Stimulated activated CD4-positive, alpha-beta T cell treated with anti-CD3 and anti-CD28 coated beads, Interleukin-12 subunit alpha, Interleukin-12 subunit beta, amount 100 ng/mL, for 4 hours (primary cell): ENCODE results near the gene FAM229B.
"Not testable (repeated sequence)": the region's sequence is repeated elsewhere in the genome, so short reads cannot be mapped to it uniquely, and the experiment has no call there.

ENCODE experiments used
- DNase-seq: peaks from one replicate; pipeline ENCODE4 v3.0.0-alpha.2; 2020

FAM229B gene, protein sequence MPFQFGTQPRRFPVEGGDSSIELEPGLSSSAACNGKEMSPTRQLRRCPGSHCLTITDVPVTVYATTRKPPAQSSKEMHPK

DNA sequence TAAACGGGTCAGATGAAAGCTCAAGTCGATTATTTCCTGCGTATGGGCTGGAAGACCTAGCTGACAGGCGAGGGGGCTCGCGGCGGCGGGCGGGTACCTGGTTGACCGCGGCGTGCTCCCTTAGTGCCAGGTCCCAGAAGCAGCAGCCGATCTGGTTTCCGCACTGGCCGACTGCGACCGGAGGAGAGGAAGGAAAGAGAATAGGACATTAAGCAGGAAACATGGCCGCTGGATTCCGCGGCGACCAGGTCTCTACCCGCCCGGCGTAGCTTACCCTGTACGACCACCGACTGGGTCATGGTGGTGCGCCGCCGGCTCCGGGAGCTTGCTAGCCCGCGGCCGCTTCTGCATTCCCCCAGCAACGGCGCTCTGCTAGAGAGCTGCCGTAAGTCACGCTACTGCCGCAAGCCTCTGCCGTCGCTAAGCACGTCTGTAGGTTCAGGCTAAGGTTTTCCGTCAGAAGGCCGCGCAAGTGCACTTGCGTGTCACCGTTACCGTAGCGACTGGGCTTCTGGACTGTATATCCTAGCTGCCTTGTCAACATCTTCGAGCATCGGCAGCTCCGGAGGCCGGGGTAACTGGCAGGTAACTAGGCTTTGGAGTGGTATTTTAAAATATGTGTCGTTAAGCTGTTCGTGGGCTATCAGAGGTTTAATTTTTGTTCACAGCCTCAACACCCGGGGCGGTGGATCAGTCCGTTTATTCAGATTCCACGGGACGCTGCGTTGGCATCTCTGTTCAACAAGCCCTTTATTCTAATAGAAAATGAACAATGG is at the start of gene FAM229B, which contains the start of gene TUBE1:
Gene FAM229B (plus strand): TSS at position 456 of the 776 bp plus-strand sequence. CDS start 11,693 bp downstream, outside the sequence.
Gene TUBE1 (minus strand): TSS at position 347 of the 776 bp plus-strand sequence. CDS start 48 bp downstream, at position 299.
- DNase-seq, result peak; percentile 81

DNA sequence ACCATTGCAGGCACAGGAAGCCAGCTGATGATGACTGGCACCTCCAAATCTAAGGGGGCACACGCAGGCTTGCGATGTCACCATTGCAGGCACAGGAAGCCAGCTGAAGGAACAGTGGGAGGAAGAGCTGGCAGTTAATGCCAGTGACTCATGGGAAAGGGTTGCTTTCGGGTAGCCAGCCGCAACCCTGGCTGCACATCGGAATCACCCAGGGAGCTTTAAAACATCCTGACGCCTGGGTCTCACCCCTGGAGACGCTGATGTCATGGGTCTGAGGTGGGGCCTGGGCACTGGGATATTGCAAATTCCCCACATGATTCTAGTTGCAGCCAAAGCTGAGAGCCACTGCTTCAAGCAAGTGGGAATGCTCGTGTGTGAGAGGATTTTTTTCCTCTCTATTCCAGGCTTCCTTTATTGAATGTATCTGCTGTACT is 49.6 kb upstream of the FAM229B start:
- DNase-seq, result no peak

DNA sequence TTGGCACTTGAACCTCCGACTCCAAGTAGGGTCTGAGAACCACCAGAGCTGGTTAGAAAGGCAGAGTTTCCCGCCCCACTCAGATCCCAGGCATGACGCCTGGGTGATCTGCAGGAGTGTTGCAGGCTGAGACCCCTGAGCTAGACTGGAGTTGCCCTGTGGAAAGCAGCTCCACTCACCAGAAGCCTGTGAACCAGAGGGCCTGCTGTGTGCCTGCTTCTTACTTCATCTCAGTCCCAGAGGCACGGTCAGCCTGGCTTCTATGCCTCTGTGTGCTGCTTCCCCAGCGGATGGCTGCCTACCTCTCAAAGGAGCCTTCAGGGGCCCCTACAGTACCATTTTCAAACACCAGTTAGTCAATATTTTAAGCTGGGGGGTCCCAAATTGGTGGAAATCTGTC is 49.1 kb upstream of the FAM229B start:
- DNase-seq, result no peak

DNA sequence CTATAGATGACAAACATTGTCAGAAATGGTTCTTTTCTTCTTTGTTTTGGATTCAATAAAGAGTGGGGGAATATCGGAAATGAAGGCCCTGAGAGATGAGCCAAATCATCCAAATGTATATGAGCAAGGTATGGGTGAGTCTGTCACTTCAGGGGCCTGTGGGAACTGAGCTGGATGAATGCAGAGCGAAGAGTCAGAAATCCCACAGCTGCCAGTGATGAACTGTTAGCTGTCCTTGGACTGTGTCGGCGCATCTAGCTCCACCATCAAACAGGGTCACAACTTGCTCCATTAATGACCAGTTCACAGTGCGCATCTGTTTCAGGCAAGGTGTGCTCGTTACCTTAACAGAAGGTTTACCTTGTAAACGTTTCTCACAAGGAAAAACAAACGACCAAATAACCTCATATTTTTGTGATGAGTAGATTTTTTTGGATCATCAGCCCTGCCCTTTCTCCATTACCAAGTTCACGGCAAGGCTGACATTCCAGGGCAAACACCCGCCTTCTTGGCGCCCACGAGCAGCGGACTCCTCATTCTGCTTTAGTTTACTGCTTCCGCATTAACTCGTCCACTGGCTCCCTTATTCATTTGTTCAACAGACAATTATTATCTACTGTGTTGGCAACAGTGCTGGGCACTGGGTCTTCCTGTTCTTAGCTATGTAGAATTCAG is 48.5 kb upstream of the FAM229B start:
- no peak for DNase-seq

DNA sequence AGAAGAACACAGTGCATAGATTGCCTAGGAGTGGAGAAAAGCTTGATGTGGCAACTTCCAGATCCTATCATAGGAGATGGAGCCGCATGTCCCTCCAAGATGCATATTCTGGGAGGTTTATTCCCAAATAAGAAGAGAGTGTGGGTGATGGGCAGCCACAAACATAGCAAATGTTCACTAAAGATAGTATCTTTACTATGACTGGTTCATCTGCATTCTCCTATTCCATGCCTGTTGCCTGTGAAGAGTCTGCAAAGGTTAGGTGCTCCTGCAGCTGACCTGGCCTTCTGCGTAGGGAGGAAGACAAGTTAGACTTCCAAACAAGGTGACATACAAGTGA is 48.0 kb upstream of the FAM229B start:
- no peak for DNase-seq

DNA sequence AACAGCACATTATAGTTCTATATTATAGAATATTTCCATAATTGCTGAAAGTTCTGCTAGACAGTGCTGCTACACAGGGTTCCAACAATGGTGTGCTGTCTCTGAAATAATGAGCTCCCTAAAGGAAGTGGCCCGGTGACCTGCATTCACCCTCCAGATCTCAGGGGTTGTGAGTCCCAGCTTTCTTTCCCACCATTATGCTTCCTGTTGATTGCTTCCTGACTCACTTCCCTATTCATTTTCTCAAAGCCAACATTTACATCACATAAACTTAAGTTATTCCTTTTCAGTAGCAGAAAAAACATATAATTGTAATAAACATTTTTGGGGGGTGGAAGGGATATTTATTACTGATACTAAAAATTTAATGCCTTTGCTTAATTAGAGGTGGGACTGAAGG is 46.4 kb upstream of the FAM229B start:
- no peak for DNase-seq

DNA sequence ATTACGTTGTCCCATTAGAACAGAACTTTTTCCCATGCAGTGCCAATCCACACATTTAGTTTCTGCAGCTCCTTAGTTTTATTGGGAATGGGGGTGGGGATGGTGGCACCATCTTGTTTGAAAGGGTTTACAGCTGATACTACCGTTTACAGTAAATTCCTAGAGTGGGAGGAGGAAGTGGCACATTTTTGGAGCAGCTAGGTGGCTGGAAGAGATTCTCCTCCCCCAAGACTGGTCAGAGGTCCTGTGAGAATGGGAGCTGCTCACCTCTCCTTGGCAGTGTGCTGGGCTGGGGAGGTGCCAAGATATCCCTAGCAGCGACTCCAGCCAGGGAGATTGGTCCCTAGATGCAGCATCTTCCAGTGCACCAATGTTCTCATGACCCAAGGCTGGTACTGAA is 45.9 kb upstream of the FAM229B start:
- DNase-seq, result no peak

DNA sequence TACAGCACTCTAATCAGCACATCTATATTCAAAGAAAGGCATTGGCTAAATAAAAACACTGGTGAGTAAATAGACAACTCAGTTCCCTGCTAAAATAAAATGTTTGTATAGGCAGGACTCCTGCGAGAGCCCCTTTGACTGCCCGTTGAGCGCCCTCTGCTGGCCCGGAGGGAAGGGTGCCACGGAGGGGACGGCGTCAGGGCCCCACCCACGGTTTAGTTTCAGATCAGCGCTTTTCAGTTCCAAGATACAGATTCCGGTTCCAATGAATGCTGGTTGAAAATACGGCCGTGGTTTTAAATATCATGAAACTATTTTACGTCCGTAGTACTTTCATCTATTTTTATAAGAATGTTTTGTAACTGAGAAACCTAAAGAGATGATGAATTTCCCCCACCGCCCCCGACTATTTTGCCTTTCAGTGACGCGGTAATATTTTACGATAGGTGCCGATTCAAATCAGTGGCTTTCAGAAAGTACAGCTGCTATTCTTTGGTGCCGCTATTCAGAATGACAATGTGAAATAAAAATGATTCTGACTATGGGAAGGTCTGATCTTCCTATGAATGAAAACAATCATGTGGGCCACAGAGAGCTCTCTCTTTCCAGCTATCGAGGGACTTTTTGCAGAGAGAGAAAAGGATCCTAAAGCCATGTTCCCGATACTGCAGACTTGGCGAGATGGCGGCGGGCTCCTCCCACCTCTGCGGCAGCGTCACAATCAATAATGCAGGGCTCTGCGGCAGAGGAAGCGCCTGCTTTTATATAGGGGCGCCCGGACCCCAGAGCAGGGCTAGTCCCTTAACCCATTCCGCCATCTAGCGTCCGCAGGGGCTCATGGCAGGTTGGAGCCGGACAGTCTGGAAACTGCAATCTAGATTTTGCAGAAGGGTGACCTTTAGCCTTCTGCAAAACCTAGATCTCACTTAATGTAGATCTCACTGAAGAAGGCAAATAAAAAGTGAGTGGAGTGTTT is 44.1 kb upstream of the FAM229B start:
- DNase-seq, result peak; percentile 84

DNA sequence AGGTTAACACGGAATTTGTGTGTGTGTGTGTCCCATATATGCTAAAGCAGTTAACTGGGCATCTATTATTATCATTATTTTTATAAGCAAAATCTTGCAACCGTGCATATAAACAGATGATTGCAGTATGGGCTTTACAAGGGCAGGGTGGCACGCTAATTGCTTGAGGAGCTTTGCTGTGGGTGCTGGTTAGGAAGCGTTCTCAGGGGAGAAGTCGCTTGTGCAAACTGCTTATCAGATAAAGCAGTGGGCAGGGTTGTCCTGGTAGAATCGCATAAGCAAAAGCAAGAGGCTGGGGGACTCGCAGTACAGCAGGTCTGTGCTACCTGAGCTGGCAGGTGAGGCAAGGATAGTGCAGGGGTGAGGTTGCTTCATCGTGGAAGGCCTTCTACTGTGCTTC is 43.2 kb upstream of the FAM229B start:
- DNase-seq, result no peak

DNA sequence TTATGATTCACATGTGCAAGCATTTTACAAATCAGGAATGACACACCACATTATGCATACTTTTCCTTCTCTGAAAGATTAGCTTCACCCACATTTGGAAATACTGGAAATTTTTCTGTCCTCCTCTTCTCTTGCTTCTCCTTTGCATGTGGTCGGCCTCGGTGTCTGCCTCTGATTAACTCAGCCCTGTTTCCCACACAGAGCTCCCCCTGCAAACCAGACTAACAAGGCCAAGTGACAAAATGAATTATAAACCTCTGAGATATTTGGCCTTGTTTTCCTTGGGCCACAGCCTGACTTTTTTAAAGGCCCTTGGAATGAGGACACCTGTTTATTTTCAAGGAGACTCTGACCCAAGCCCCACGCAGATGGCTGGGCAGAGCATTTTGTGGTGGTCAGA is 42.5 kb upstream of the FAM229B start:
- no peak for DNase-seq

DNA sequence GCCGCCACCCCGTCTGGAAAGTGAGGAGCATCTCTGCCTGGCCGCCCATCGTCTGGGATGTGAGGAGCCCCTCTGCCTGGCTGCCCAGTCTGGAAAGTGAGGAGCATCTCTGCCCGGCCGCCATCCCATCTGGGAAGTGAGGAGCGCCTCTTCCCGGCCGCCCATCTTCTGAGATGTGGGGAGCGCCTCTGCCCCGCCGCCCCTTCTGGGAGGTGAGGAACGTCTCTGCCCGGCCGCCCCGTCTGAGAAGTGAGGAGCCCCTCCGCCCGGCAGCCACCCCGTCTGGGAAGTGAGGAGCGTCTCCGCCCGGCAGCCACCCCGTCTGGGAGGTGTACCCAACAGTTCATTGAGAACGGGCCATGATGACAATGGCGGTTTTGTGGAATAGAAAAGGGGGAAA is 39.9 kb upstream of the FAM229B start:
- not testable (repeated sequence) for DNase-seq

DNA sequence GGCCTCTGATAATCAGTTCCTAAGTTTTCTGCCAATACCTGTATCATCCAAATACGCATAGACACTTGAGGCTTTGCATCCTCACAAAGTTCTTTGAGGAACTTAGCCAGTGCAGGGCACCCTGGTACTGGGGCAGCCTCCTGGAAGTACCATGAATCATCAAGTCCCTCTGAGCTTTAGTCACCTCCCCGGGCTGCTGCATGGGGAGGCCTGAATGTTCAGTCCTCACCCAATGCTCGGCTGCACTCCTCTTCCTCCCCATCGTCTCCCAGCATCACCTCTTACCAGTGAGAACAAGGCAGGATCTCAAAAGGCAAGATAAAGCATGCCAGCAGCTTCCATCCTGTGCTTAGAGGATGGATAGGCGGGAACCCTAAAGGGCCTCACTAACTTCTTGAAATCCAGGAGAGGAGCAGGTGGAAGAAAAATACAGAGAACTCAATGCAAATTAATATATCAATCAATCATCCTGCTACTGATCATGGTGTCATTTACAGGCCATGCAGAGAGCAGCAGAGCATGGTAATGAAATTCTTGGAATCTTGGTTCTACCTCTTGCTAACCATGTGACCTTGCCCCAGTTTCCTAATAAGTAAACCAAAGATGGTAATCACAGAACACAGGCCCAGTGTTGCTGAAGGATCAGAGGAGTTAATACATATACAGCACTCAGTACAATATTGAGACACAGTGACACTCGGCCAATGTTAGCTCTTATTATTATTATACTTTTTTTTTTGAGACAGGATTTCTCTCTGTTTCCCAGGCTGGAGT is 38.2 kb upstream of the FAM229B start:
- no peak for DNase-seq

DNA sequence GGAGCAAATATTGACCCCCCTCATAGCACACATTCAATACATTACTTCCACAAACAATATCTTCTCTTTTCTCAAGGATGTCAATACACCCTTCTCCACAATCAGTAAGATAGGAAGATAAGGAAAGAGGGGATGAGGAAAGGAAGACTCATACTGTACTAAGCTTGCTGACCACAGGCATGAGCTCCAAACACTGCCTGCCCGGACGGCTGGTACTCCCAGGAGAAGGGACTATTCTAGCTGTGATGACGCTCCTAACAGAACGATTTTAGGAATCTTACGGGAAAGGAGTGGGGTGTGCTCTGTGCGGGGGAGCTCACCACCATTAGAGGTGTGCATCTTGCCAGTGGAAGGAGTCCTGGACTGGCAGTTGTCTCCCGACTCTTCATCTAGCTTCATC is 37.4 kb upstream of the FAM229B start:
- no peak for DNase-seq

DNA sequence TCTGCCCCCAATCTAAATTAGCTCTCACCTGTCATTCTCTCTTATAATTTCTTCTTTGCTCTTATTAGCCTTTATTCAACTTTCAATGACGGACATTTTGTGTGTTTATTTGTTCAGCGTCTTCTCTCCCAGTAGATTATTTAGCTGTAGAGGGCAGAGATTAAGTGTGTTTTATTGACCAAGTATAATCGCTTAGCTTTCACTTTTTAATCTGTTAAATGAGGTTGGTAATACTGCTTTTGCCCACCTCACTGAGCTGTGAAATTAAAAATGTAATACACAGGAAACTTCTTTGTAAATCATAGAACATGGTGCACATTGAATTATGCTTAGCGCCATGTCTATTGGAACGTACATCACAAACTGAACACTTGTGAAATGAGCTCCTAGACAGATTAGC is 37.0 kb upstream of the FAM229B start:
- no peak for DNase-seq

DNA sequence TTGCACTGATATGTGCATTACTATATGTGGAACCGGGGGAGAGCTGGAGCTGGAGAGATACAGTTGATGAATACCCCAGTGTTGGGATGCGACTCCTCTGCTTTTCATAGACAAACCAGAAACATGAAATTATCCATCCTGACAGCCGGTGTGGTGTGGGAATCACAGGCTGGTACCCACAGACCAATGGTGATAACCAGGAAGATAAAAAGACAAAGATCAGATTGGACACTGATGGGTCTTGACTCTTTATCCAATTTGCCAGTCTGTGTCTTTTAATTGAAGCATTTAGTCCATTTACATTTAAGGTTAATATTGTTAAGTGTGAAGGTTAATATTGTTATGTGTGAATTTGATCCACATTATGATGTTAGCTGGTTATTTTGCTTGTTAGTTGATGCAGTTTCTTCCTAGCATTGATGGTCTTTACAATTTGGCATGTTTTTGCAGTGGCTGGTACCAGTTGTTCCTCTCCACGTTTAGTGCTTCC is 36.1 kb upstream of the FAM229B start:
- DNase-seq, result not testable (repeated sequence)

DNA sequence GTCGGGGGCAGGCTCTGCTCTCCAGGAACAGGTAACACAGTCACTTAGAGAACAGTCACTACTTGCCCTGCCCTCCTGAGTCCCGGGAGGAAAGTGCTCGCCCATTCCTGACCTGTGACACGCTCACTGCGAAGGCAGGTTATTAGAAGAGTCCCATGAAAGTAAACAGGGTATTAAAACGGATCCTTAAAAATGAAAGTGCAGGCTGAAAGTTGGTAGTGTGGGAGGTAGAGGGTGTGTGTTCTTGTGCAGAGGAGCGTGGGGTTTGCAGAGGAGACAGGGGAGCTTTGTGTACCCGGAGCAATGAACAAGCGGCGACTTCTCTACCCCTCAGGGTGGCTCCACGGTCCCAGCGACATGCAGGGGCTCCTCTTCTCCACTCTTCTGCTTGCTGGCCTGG is 33.4 kb upstream of the FAM229B start, which contains the start of gene CCN6:
Gene CCN6 (plus strand): TSS at position 104 of the 400 bp plus-strand sequence. CDS start 254 bp downstream, at position 358.
- DNase-seq, result no peak

DNA sequence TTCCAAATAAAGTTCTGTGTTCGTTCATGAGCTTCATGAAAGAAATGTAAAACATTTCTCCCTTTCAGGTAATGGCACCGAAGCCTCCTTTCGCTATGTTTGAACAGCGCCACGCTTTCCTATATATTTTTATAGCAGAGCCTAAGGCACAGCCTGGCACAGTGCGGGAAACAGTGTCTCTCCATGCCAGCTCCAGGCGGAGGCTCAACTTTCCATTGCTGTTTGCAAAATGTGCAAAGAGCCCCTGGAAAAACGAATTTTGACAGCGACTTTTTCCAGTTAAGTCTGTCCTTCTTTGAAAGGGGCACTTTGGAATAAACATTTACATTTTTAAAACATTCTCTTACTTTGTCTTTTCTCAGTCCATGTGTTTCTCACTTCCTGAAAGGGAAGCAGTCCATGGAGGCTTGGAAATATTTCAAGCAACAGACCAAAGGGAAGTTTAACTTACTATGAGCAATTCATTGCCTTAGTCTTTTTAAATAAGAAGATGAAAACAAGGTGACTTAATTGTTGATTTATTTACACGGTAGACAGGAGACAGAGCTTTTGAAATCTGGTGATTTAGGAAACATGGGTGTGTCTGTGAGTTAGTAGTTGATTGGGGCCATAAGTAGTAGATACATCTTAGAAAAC is 32.7 kb upstream of the FAM229B start:
- no peak for DNase-seq

DNA sequence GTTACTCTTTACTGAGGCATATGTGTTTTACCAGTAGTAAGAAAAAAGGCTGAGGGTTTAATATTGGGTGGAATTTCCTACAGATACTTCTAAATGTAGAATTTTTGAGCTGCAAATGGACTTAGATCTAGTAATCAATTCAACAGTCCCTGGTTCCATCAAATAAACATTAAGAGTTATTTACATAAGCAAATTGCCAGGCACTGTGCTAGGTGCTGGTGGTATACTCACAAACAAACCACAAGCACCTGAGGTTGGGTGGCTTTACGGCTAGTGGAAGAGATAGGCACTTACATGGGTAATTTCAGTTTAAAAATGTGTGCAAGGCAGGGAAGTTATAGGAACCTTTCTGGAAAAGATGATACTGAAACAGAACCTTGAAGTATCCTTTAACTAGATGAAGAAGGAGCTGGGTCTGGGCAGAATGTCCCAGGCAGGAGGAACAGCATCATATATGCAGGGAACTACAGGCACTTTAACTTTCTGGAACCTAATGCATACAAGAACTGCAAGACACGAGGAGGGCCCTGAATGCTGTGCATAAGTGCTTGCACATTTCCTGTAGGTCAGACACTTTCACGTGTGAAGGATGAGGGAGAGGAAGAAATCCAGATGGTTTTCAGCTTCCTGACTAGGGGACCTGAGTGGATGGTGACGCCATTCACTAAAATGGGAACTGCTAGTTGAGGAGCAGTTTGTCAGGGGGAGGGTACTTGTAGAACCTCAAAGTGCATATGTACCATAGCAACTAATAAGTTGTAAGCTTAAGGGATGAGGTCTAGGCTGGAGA is 29.0 kb upstream of the FAM229B start:
- DNase-seq, result no peak

DNA sequence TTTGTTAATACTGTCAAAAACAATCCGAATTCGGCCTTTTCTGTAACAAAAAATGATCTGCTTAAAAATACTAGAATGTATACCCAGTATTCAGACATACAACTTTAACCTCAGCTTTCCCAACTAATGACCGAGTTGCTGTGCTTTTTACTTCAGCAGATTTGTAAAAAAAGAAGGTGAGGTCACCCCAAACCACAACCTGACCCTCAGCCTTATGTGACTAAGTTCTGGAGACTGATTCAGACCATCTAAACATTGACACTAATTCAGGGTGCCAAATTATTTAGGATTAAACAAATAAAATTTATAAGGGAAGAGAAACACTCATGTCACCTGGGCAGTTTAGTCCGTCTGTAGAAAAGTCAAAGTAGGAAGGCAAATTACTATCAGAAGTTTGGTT is 25.8 kb upstream of the FAM229B start:
- no peak for DNase-seq

DNA sequence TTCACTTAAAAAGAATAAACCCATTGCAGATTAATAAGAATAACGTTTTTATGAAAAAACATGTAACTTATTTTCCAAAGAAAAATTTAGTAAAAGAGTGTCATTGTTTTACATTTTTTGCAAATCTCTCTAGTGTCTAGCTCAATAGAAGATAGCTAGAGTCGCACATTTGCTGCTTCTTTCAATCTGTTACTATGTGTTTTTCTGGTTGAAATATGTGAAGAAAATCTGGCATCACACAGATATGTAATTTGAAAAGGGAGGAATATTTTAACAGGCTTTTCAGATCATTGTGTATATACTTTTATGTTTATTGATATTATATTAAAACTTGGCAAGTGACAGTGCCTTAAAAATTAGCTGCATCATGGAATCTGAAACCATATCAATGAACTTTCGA is 24.4 kb upstream of the FAM229B start:
- no peak for DNase-seq
